Retinal pigment epithelial cell (primary cell): ENCODE data around the gene MFAP2.

ENCODE experiments used
- DNase-seq: peaks from one replicate; pipeline ENCODE4 v3.0.0-alpha.2; 2010; ENCODE audit warnings: low read depth
- H3K4me3 ChIP-seq: 2 replicates; pipeline ENCODE4 v1.5.1; 2011; ENCODE audit warnings: mild to moderate bottlenecking, low read length, control low read depth, moderate library complexity
- TF ChIP-seq, protein P1 (sequence below): conservative IDR thresholded peaks from 2 replicates; pipeline ENCODE4 v1.5.1; 2011; ENCODE audit warnings: low read depth, low read length, control low read depth, inconsistent platforms

Gene MFAP2

GRCh38 chr1:17014671-17015567 lies 34.5 kb upstream of the MFAP2 start:
- H3K4me3 ChIP-seq: no peak overlapping the region

GRCh38 chr1:17013491-17014320 lies 33.3 kb upstream of the MFAP2 start:
- TF ChIP-seq, protein P1, sequence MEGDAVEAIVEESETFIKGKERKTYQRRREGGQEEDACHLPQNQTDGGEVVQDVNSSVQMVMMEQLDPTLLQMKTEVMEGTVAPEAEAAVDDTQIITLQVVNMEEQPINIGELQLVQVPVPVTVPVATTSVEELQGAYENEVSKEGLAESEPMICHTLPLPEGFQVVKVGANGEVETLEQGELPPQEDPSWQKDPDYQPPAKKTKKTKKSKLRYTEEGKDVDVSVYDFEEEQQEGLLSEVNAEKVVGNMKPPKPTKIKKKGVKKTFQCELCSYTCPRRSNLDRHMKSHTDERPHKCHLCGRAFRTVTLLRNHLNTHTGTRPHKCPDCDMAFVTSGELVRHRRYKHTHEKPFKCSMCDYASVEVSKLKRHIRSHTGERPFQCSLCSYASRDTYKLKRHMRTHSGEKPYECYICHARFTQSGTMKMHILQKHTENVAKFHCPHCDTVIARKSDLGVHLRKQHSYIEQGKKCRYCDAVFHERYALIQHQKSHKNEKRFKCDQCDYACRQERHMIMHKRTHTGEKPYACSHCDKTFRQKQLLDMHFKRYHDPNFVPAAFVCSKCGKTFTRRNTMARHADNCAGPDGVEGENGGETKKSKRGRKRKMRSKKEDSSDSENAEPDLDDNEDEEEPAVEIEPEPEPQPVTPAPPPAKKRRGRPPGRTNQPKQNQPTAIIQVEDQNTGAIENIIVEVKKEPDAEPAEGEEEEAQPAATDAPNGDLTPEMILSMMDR: no peak
- H3K4me3 ChIP-seq: no peak overlapping the region
- DNase-seq: no peak

More at GRCh38 chr1:17014671-17015567, 34.5 kb upstream of the MFAP2 start:
- no peak for DNase-seq
- TF ChIP-seq, protein P1: no peak

- no peak for DNase-seq
- H3K4me3 ChIP-seq: no peak overlapping the region
- TF ChIP-seq, protein P1: no peak
These were observed 32.5 kb upstream of the MFAP2 start for GRCh38 chr1:17012775-17013490.

GRCh38 chr1:17011439-17012307 lies 31.3 kb upstream of the MFAP2 start, which contains the start of gene ATP13A2:
Gene ATP13A2, minus strand, starts transcription at chr1:17011928. Its CDS starts 190 bp downstream, at chr1:17011738.
- TF ChIP-seq, protein P1: no peak
- H3K4me3 ChIP-seq: peak within 1 kb of the TSS; percentile 65
- no peak for DNase-seq

- TF ChIP-seq, protein P1: no peak
- DNase-seq: no peak
- H3K4me3 ChIP-seq: peak overlapping the region; percentile 65
These were observed 30.6 kb upstream of the MFAP2 start for GRCh38 chr1:17011092-17011438.

DNA sequence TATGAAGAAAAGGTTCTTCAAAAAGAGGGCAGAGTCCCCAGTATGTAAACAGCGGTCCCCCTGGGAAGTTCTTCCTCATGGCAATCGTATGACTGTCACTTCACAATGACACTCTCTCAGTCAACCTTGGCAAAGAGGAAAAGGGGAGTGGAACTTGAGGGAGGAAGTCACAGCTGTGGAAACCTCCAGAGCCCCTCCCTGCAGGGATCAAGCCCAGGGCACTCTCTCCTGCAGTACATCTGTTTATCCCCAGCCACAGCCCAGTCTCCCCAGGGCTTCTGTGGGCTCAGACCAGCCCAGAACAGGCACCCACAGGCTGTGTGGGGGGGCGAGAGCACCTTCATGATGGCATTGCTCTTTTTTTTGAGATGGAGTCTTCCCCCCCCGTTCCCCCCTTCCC lies 29.3 kb upstream of the MFAP2 start:
- TF ChIP-seq, protein P1: no peak
- no peak overlapping the region for H3K4me3 ChIP-seq
- DNase-seq: no peak
